Raji (cell line): Measurements from ENCODE around the gene GRK3.

Source experiments
- POLR2A ChIP-seq: IDR thresholded peaks from 2 replicates; pipeline ENCODE4 v1.6.1; 2011; ENCODE audit warnings: low read depth, low read length, control low read depth; ENCODE audit not compliant: insufficient read depth

Gene GRK3

GRCh38 chr22:25564320-25564978 is at the start of gene GRK3:
GRK3 (plus strand) TSS chr22:25564675; CDS start chr22:25565041, 366 bp downstream.
- TF ChIP-seq POLR2A: peak; percentile 86

GRCh38 chr22:25518000-25518663 is 46.3 kb upstream of the GRK3 start:
- no peak for TF ChIP-seq POLR2A

- TF ChIP-seq POLR2A: no peak
These were observed 39.1 kb upstream of the GRK3 start for GRCh38 chr22:25525376-25525775.

GRCh38 chr22:25534724-25535123 is 29.8 kb upstream of the GRK3 start:
- no peak for TF ChIP-seq POLR2A

- no peak for TF ChIP-seq POLR2A
These were observed 27.9 kb upstream of the GRK3 start for GRCh38 chr22:25536589-25536988.

GRCh38 chr22:25540166-25540907 is 24.1 kb upstream of the GRK3 start:
- TF ChIP-seq POLR2A: no peak

- TF ChIP-seq POLR2A: no peak
These were observed 23.4 kb upstream of the GRK3 start for GRCh38 chr22:25540908-25541660.

GRCh38 chr22:25542191-25542590 is 22.3 kb upstream of the GRK3 start:
- TF ChIP-seq POLR2A: no peak

- TF ChIP-seq POLR2A: no peak
These were observed 21.6 kb upstream of the GRK3 start for GRCh38 chr22:25542720-25543402.

- TF ChIP-seq POLR2A: no peak
These were observed 19.3 kb upstream of the GRK3 start for GRCh38 chr22:25545146-25545545.

- no peak for TF ChIP-seq POLR2A
These were observed 18.8 kb upstream of the GRK3 start for GRCh38 chr22:25545672-25546071.

- no peak for TF ChIP-seq POLR2A
These were observed 18.2 kb upstream of the GRK3 start for GRCh38 chr22:25546242-25546641.

GRCh38 chr22:25546751-25547150 is 17.7 kb upstream of the GRK3 start:
- no peak for TF ChIP-seq POLR2A

- no peak for TF ChIP-seq POLR2A
These were observed 15.5 kb upstream of the GRK3 start for GRCh38 chr22:25548866-25549464.

GRCh38 chr22:25551396-25551795 is 13.1 kb upstream of the GRK3 start:
- no peak for TF ChIP-seq POLR2A

GRCh38 chr22:25553131-25553530 is 11.3 kb upstream of the GRK3 start:
- TF ChIP-seq POLR2A: no peak
